ENCODE measurements around the gene LDLRAD4. TPM values are rescaled to one million over a fixed set of nuclear protein-coding genes. Genes with fewer than 3 reads are reported as not detected.
A peak's percentile ranks its signal among the peaks of the same experiment; 100 is the strongest.

Gene LDLRAD4
- total RNA-seq, 1 donor: under 0.01 TPM

GRCh38 chr18:13657974-13658373, 439.4 kb downstream of the LDLRAD4 start:
- Histone ChIP-seq H3K79me2 (ENCODE audit: insufficient read depth, low read length) (no peaks in the 10 kb centered on the region), H3K27ac (ENCODE audit: low read depth, low read length) (no peak overlapping the region), H3K36me3 (ENCODE audit: insufficient read depth, low read length) (no peaks in the 10 kb centered on the region), H3K27me3 (ENCODE audit: insufficient read depth, low read length) (peaks cover 3% of the 10 kb centered on the region), H3K4me2 (ENCODE audit: insufficient read depth, low read length) (no peak overlapping the region), H3K4me1 (ENCODE audit: insufficient read depth, low read length) (no peaks in the 10 kb centered on the region), H2AFZ (ENCODE audit: low read length) (no peak overlapping the region), H3K9me3 (ENCODE audit: low read depth, low read length) (no peaks in the 10 kb centered on the region), H3K4me3 (ENCODE audit: insufficient read depth, low read length) (no peak overlapping the region), H4K20me1 (ENCODE audit: insufficient read depth, low read length) (no peaks in the 10 kb centered on the region)
- no peak for TF ChIP-seq CTCF (IDR thresholded peaks at IDR 0.05; ENCODE audit: extremely low read depth, low read depth, low read length)
- peak; percentile 42 for DNase-seq (ENCODE audit: insufficient read length, low spot score, missing footprints)

GRCh38 chr18:13658436-13659204, 440.1 kb downstream of the LDLRAD4 start:
- Histone ChIP-seq H3K36me3 (ENCODE audit: insufficient read depth, low read length) (no peaks in the 10 kb centered on the region), H3K79me2 (ENCODE audit: insufficient read depth, low read length) (no peaks in the 10 kb centered on the region), H3K4me1 (ENCODE audit: insufficient read depth, low read length) (no peaks in the 10 kb centered on the region), H2AFZ (ENCODE audit: low read length) (no peak overlapping the region), H4K20me1 (ENCODE audit: insufficient read depth, low read length) (no peaks in the 10 kb centered on the region), H3K4me3 (ENCODE audit: insufficient read depth, low read length) (no peak overlapping the region), H3K4me2 (ENCODE audit: insufficient read depth, low read length) (no peak overlapping the region), H3K27me3 (ENCODE audit: insufficient read depth, low read length) (peaks cover 3% of the 10 kb centered on the region), H3K27ac (ENCODE audit: low read depth, low read length) (no peak overlapping the region), H3K9me3 (ENCODE audit: low read depth, low read length) (no peaks in the 10 kb centered on the region)
- TF ChIP-seq CTCF (IDR thresholded peaks at IDR 0.05; ENCODE audit: extremely low read depth, low read depth, low read length): no peak
- no peak for DNase-seq (ENCODE audit: insufficient read length, low spot score, missing footprints)

- H3K36me3 ChIP-seq (ENCODE audit: insufficient read depth, low read length): peaks cover 2% of the 10 kb centered on the region
- H4K20me1 ChIP-seq (ENCODE audit: insufficient read depth, low read length): no peaks in the 10 kb centered on the region
- H3K27me3 ChIP-seq (ENCODE audit: insufficient read depth, low read length): no peaks in the 10 kb centered on the region
- H2AFZ ChIP-seq (ENCODE audit: low read length): no peak overlapping the region
- H3K4me2 ChIP-seq (ENCODE audit: insufficient read depth, low read length): no peak overlapping the region
- no peak for TF ChIP-seq CTCF (IDR thresholded peaks at IDR 0.05; ENCODE audit: extremely low read depth, low read depth, low read length)
- DNase-seq (ENCODE audit: insufficient read length, low spot score, missing footprints): no peak
- no peaks in the 10 kb centered on the region for H3K4me1 ChIP-seq (ENCODE audit: insufficient read depth, low read length)
- H3K79me2 ChIP-seq (ENCODE audit: insufficient read depth, low read length): no peaks in the 10 kb centered on the region
- H3K27ac ChIP-seq (ENCODE audit: low read depth, low read length): no peak overlapping the region
- no peaks in the 10 kb centered on the region for H3K9me3 ChIP-seq (ENCODE audit: low read depth, low read length)
- H3K4me3 ChIP-seq (ENCODE audit: insufficient read depth, low read length): no peak overlapping the region
Observed at GRCh38 chr18:13660510-13660909, 441.9 kb downstream of the LDLRAD4 start.

GRCh38 chr18:13661051-13661778, 442.7 kb downstream of the LDLRAD4 start:
- Histone ChIP-seq H3K4me2 (ENCODE audit: insufficient read depth, low read length) (no peak overlapping the region), H3K9me3 (ENCODE audit: low read depth, low read length) (no peaks in the 10 kb centered on the region), H3K27me3 (ENCODE audit: insufficient read depth, low read length) (no peaks in the 10 kb centered on the region), H3K4me3 (ENCODE audit: insufficient read depth, low read length) (no peak overlapping the region), H2AFZ (ENCODE audit: low read length) (no peak overlapping the region), H4K20me1 (ENCODE audit: insufficient read depth, low read length) (no peaks in the 10 kb centered on the region), H3K4me1 (ENCODE audit: insufficient read depth, low read length) (no peaks in the 10 kb centered on the region), H3K27ac (ENCODE audit: low read depth, low read length) (no peak overlapping the region), H3K36me3 (ENCODE audit: insufficient read depth, low read length) (peaks cover 8% of the 10 kb centered on the region), H3K79me2 (ENCODE audit: insufficient read depth, low read length) (no peaks in the 10 kb centered on the region)
- no peak for TF ChIP-seq CTCF (IDR thresholded peaks at IDR 0.05; ENCODE audit: extremely low read depth, low read depth, low read length)
- no peak for DNase-seq (ENCODE audit: insufficient read length, low spot score, missing footprints)
